CD4-positive, alpha-beta T cell (primary cell): ENCODE measurements around the gene CERK. TPM values are rescaled to one million over a fixed set of nuclear protein-coding genes. Genes with fewer than 3 reads are reported as not detected.

ENCODE experiments used
- ATAC-seq: fragments of 200-7000 bp; cut with Tn5 transposase; one replicate; pipeline ENCODE4 v1.10.0; 2022; ENCODE audit warnings: mild to moderate bottlenecking; ENCODE audit not compliant: poor library complexity
- CTCF ChIA-PET: fragments of 350-600 bp; sonication (Branson Sonifier 250); formaldehyde crosslinking; loops from one replicate; lab custom pipeline; 2021; ENCODE audit warnings: antibody characterized with exemption, inconsistent platforms; lab: Charles Lee
- POLR2A ChIA-PET: fragments of 350-600 bp; sonication (Branson Sonifier 250); formaldehyde crosslinking; loops from one replicate; lab custom pipeline; 2021; ENCODE audit warnings: antibody characterized with exemption, inconsistent platforms; lab: Charles Lee
- DNase-seq, 14 experiments: peaks; one replicate each; pipeline ENCODE4 v3.0.0-alpha.2; 2013 to 2020; ENCODE audit warnings: mixed read lengths in 2 of 14
- H3K27ac ChIP-seq, 2 donors: one replicate each; pipeline versions ENCODE4 v1.5.1 to v1.7.0; 2013; ENCODE audit warnings: low read length in 2 of 2, low read depth in 1 of 2, mild to moderate bottlenecking in 1 of 2
- H3K27me3 ChIP-seq, 2 experiments: 1 replicate in 1 of 2; 2 replicates in 1 of 2; pipeline versions ENCODE4 v1.6.1 to v1.7.0; 2013; ENCODE audit warnings: low read length in 2 of 2, control low read depth in 1 of 2, mild to moderate bottlenecking in 1 of 2, moderate library complexity in 1 of 2; ENCODE audit not compliant: insufficient read depth in 2 of 2, control insufficient read depth in 1 of 2
- H3K36me3 ChIP-seq: one replicate; pipeline ENCODE4 v1.6.1; 2013; ENCODE audit warnings: low read length, control low read depth; ENCODE audit not compliant: insufficient read depth
- H3K4me1 ChIP-seq: one replicate; pipeline ENCODE4 v1.6.1; 2013; ENCODE audit warnings: low read length, control low read depth; ENCODE audit not compliant: insufficient read depth
- H3K4me3 ChIP-seq: one replicate; pipeline ENCODE4 v1.5.1; 2013; ENCODE audit warnings: mild to moderate bottlenecking, low read length, moderate library complexity
- H3K9me3 ChIP-seq, 2 experiments: 1 replicate in 1 of 2; 2 replicates in 1 of 2; pipeline versions ENCODE4 v1.6.1 to v1.7.0; 2013; ENCODE audit warnings: low read length in 2 of 2, mild to moderate bottlenecking in 2 of 2, control low read depth in 1 of 2, moderate library complexity in 1 of 2; ENCODE audit not compliant: control insufficient read depth in 1 of 2, insufficient read depth in 1 of 2
- H3K27ac Mint-ChIP-seq: one replicate; pipeline ENCODE4 v1.8.0; 2020; ENCODE audit warnings: mixed read lengths
- H3K27me3 Mint-ChIP-seq: one replicate; pipeline ENCODE4 v1.8.0; 2021; ENCODE audit warnings: mixed read lengths
- H3K36me3 Mint-ChIP-seq: one replicate; pipeline ENCODE4 v1.8.0; 2021; ENCODE audit warnings: low read depth, mixed read lengths
- H3K4me1 Mint-ChIP-seq: one replicate; pipeline ENCODE4 v1.8.0; 2021; ENCODE audit warnings: low read depth, mixed read lengths
- H3K4me3 Mint-ChIP-seq: one replicate; pipeline ENCODE4 v1.8.0; 2020; ENCODE audit warnings: mild to moderate bottlenecking, mixed read lengths
- H3K9me3 Mint-ChIP-seq: one replicate; pipeline ENCODE4 v1.8.0; 2020; ENCODE audit warnings: mixed read lengths
- CTCF ChIP-seq: fragments of 200-600 bp; IDR thresholded peaks from one replicate; pipeline ENCODE4 v1.8.0; 2022; ENCODE audit warnings: antibody characterized with exemption, mild to moderate bottlenecking
- intact Hi-C, 2 experiments: fragments of 100-400 bp; cut with DNase I in 1 of 2; cut with micrococcal nuclease in 1 of 2; formaldehyde crosslinking; loops; one replicate each; pipeline versions ENCODE4 v1.15.1 to v1.9.0; 2023 to 2025; cut with DNase I, micrococcal nuclease
- total RNA-seq, 174 experiments: library from RNA in 2 of 174; stranded (reverse) in 2 of 174; gene quantifications; one replicate each; pipeline ENCODE4 v1.2.3 and lab custom pipeline; 2021 to 2026

CERK gene
- total RNA-seq, 2 experiments from 2014 or later: 84.6 to 88.5 TPM

- no peak for DNase-seq
- Mint-ChIP-seq H3K4me3 (no peak overlapping the region), H3K36me3 (peaks cover 75% of the 10 kb centered on the region), H3K9me3 (no peaks in the 10 kb centered on the region), H3K27ac (no peak overlapping the region), H3K27me3 (no peaks in the 10 kb centered on the region), H3K4me1 (no peaks in the 10 kb centered on the region)
- no peak for ATAC-seq
- no peak overlapping the region for H3K27ac ChIP-seq
- H3K27me3 ChIP-seq: no peaks in the 10 kb centered on the region
- intact Hi-C loops: no loop called here
- ChIA-PET POLR2A (no interaction called here), CTCF (no interaction called here)
- H3K4me3 ChIP-seq: no peak overlapping the region
- H3K4me1 ChIP-seq: no peaks in the 10 kb centered on the region
- H3K9me3 ChIP-seq: no peaks in the 10 kb centered on the region
- peaks cover 91% of the 10 kb centered on the region for H3K36me3 ChIP-seq
- TF ChIP-seq CTCF: no peak
Observed at GRCh38 chr22:46696614-46697013, 41.4 kb downstream of the CERK start.

- Mint-ChIP-seq H3K27ac (no peak overlapping the region), H3K9me3 (no peaks in the 10 kb centered on the region), H3K36me3 (peaks cover 75% of the 10 kb centered on the region), H3K4me3 (no peak overlapping the region), H3K4me1 (no peaks in the 10 kb centered on the region), H3K27me3 (no peaks in the 10 kb centered on the region)
- no peak overlapping the region for H3K27ac ChIP-seq
- DNase-seq (no peak), ATAC-seq (no peak)
- no peaks in the 10 kb centered on the region for H3K4me1 ChIP-seq
- no peak for TF ChIP-seq CTCF
- H3K9me3 ChIP-seq: no peaks in the 10 kb centered on the region
- no peak overlapping the region for H3K4me3 ChIP-seq
- POLR2A ChIA-PET: no interaction called here
- H3K27me3 ChIP-seq: no peaks in the 10 kb centered on the region
- CTCF ChIA-PET: no interaction called here
- peaks cover 91% of the 10 kb centered on the region for H3K36me3 ChIP-seq
- intact Hi-C loops: no loop called here
Observed at GRCh38 chr22:46696229-46696518, 41.9 kb downstream of the CERK start.

GRCh38 chr22:46695346-46696228, 42.5 kb downstream of the CERK start:
- DNase-seq (peak in 1 of 14 experiments; percentile 22), ATAC-seq (no peak)
- no peak overlapping the region for H3K4me3 ChIP-seq
- ChIA-PET CTCF (no interaction called here), POLR2A (no interaction called here)
- Mint-ChIP-seq H3K36me3 (peaks cover 76% of the 10 kb centered on the region), H3K4me1 (no peaks in the 10 kb centered on the region), H3K27ac (no peak overlapping the region), H3K27me3 (no peaks in the 10 kb centered on the region), H3K4me3 (no peak overlapping the region), H3K9me3 (no peaks in the 10 kb centered on the region)
- no peak for TF ChIP-seq CTCF
- H3K27me3 ChIP-seq: no peaks in the 10 kb centered on the region
- intact Hi-C loops: no loop called here
- H3K27ac ChIP-seq: no peak overlapping the region
- H3K4me1 ChIP-seq: no peaks in the 10 kb centered on the region
- H3K36me3 ChIP-seq: peaks cover 90% of the 10 kb centered on the region
- no peaks in the 10 kb centered on the region for H3K9me3 ChIP-seq
